Endothelial cell (in vitro differentiated cells): ENCODE measurements around the gene ATP5MC3. TPM values are rescaled to one million over a fixed set of nuclear protein-coding genes. Genes with fewer than 3 reads are reported as not detected.

Experiments used
- DNase-seq: peaks from one replicate; pipeline ENCODE4 v3.0.0; 2021; ENCODE audit warnings: low spot score
- H3K27ac Mint-ChIP-seq: one replicate; pipeline ENCODE4 v1.8.0; 2021; ENCODE audit warnings: mixed read lengths, inconsistent platforms; ENCODE audit not compliant: unreplicated experiment
- H3K27me3 Mint-ChIP-seq: one replicate; pipeline ENCODE4 v1.8.0; 2021; ENCODE audit warnings: mild to moderate bottlenecking, moderate library complexity, mixed read lengths, inconsistent platforms; ENCODE audit not compliant: unreplicated experiment
- H3K36me3 Mint-ChIP-seq: one replicate; pipeline ENCODE4 v1.8.0; 2021; ENCODE audit warnings: mild to moderate bottlenecking, low read depth, mixed read lengths, inconsistent platforms; ENCODE audit not compliant: unreplicated experiment
- H3K4me1 Mint-ChIP-seq: one replicate; pipeline ENCODE4 v1.8.0; 2021; ENCODE audit warnings: mild to moderate bottlenecking, mixed read lengths, inconsistent platforms; ENCODE audit not compliant: unreplicated experiment
- H3K4me3 Mint-ChIP-seq: one replicate; pipeline ENCODE4 v1.8.0; 2021; ENCODE audit warnings: mild to moderate bottlenecking, mixed read lengths, inconsistent platforms; ENCODE audit not compliant: unreplicated experiment
- H3K9me3 Mint-ChIP-seq: one replicate; pipeline ENCODE4 v1.8.0; 2021; ENCODE audit warnings: mixed read lengths, inconsistent platforms; ENCODE audit not compliant: unreplicated experiment
- total RNA-seq: library from RNA; stranded (reverse); fragmentation: NEBNext Ultra II Directional; extraction: Animal tissue kit (Norgen Biotek cat#: 25700); gene quantifications from one replicate; pipeline ENCODE4 v1.2.1, GENCODE V29; 2021; ENCODE audit not compliant: unreplicated experiment
- TF ChIP-seq, protein P1 (sequence below): fragments of 200-600 bp; sonication (generic); IDR thresholded peaks from one replicate; pipeline ENCODE4 v1.5.0; 2021; ENCODE audit warnings: antibody characterized with exemption; ENCODE audit not compliant: unreplicated experiment

Gene ATP5MC3
- total RNA-seq, 1 donor from 2014 or later = 207 TPM

DNA sequence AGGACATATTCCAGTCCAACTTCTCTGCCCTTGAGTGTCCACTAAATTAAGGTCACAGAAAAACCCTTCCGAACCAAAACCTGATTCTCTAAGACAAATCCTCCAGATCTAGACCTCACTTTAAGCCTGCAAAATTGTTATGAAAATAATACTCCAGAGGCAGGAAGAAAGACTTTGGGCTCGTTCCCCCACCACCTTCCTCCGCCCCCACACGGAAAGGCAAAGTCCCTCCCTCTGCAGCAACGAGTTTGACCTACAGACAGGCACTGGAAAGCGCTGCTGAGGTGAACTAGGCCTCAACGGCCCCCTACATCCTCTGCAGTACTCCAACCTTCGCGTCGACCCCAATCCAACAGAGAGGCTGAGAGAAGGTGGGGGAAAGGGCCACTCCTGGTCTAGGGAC lies 808 bp downstream of the ATP5MC3 start:
- H3K4me1 Mint-ChIP-seq = peaks cover 16% of the 10 kb centered on the region
- TF ChIP-seq, protein P1, sequence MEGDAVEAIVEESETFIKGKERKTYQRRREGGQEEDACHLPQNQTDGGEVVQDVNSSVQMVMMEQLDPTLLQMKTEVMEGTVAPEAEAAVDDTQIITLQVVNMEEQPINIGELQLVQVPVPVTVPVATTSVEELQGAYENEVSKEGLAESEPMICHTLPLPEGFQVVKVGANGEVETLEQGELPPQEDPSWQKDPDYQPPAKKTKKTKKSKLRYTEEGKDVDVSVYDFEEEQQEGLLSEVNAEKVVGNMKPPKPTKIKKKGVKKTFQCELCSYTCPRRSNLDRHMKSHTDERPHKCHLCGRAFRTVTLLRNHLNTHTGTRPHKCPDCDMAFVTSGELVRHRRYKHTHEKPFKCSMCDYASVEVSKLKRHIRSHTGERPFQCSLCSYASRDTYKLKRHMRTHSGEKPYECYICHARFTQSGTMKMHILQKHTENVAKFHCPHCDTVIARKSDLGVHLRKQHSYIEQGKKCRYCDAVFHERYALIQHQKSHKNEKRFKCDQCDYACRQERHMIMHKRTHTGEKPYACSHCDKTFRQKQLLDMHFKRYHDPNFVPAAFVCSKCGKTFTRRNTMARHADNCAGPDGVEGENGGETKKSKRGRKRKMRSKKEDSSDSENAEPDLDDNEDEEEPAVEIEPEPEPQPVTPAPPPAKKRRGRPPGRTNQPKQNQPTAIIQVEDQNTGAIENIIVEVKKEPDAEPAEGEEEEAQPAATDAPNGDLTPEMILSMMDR = no peak
- DNase-seq = peak; percentile 28
- H3K27me3 Mint-ChIP-seq = peaks cover 8% of the 10 kb centered on the region
- peaks cover 12% of the 10 kb centered on the region for H3K36me3 Mint-ChIP-seq
- no peaks in the 10 kb centered on the region for H3K9me3 Mint-ChIP-seq
- H3K27ac Mint-ChIP-seq = peak overlapping the region; percentile 87
- H3K4me3 Mint-ChIP-seq = peak overlapping the region; percentile 97

DNA sequence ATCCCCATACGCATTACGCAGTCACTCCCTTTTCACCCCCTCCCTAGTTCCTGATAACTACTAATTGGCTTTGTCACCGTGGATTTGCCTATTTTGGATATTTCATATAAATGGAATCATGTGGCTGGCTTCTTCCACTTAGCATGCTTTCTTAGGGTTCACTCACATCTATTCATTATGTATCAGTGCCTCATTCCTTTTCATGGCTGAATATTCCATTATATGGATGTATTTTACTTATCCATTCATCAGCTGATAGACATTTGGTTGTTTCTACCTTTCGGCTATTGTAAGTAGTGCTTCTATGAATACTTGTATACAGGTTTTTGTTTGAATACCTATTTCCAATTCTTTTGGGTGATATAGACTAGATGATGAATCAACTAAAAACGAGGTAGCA lies 4.9 kb downstream of the ATP5MC3 start:
- Mint-ChIP-seq H3K9me3 (no peaks in the 10 kb centered on the region), H3K36me3 (peaks cover 12% of the 10 kb centered on the region), H3K4me1 (peaks cover 12% of the 10 kb centered on the region), H3K27me3 (peaks cover 6% of the 10 kb centered on the region), H3K27ac (no peak overlapping the region), H3K4me3 (no peak overlapping the region)
- DNase-seq = no peak
- TF ChIP-seq, protein P1 = no peak

DNA sequence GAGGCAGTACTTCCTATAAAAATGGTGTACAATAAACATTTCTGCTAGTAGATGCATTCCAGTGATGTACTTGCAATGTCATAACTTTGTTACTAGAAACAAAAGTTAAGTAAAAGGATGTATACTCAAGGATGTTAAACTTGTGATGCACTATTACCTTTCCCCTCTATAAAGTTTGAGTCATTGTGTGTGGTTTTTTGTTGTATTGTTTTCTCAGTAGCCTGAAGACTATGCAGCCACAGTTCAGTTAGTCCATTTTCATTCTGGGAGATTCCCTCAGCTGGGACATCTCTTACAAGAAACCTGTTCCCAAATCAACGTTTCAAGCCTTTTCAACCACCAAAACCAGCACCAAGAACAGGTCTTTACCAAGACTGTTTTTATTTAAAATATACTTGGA lies 5.6 kb downstream of the ATP5MC3 start:
- no peak overlapping the region for H3K4me3 Mint-ChIP-seq
- H3K36me3 Mint-ChIP-seq = peaks cover 12% of the 10 kb centered on the region
- DNase-seq = no peak
- peaks cover 5% of the 10 kb centered on the region for H3K27me3 Mint-ChIP-seq
- TF ChIP-seq, protein P1 = no peak
- H3K9me3 Mint-ChIP-seq = no peaks in the 10 kb centered on the region
- H3K4me1 Mint-ChIP-seq = peaks cover 7% of the 10 kb centered on the region
- H3K27ac Mint-ChIP-seq = no peak overlapping the region

DNA sequence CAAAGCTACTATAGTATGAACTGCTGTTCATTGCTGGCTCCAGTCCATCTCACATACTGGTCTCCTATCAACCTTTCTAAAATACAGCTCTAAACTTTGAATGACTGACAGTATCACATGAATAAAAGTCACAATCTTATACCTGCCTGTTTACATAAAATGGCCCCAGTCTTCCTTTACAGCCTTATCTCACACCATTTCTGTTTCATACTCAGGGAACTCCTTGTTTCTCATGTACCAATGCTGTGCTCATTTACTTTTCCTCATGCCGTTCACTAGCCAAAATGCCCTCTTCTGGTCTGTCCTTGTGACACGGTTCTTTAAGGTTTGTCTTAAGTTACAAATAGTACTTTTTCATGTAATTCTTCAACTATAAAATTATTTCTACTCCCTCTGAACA lies 6.2 kb downstream of the ATP5MC3 start:
- TF ChIP-seq, protein P1 = no peak
- Mint-ChIP-seq H3K27ac (no peak overlapping the region), H3K4me1 (peaks cover 2% of the 10 kb centered on the region), H3K36me3 (peaks cover 8% of the 10 kb centered on the region), H3K9me3 (no peaks in the 10 kb centered on the region), H3K4me3 (no peak overlapping the region), H3K27me3 (peaks cover 1% of the 10 kb centered on the region)
- no peak for DNase-seq

DNA sequence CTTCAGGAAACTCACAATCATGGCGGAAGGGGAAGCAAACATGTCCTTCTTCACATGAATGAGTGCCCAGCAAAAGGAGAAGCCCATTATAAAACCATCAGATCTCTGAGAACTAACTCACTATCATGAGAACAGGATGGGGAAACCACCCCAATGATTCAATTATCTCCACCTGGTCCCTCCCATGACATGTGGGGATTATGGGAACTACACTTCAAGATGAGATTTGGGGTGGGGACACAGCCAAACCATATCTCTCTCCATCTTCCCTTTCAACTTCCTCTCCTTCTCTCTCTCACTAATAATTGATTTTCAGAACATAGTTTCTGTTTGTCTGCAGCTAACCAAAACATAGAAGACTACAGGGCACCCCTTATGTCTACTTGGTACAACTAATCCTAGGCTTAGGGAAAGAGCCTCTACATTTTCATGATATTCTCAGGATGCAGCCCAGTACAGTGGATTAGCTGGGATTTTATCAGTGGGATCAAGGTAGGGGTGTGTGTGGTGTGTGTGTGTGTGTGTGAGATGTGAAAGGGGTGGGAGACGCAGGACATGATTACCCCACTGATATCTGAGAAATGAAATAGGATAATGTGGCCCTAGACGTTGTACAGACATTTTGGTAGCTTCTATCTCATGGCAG lies 10.7 kb downstream of the ATP5MC3 start:
- H3K27me3 Mint-ChIP-seq = peaks cover 7% of the 10 kb centered on the region
- no peak overlapping the region for H3K27ac Mint-ChIP-seq
- H3K4me1 Mint-ChIP-seq = peaks cover 2% of the 10 kb centered on the region
- H3K9me3 Mint-ChIP-seq = no peaks in the 10 kb centered on the region
- DNase-seq = no peak
- no peak overlapping the region for H3K4me3 Mint-ChIP-seq
- no peaks in the 10 kb centered on the region for H3K36me3 Mint-ChIP-seq
- TF ChIP-seq, protein P1 = no peak
